Activated T-cell treated with anti-CD3 and anti-CD28 coated beads for 48 hours (primary cell): ENCODE results near the gene KCNH4.

ENCODE experiments used
- DNase-seq: peaks from one replicate; pipeline ENCODE4 v3.0.0-alpha.2; 2020; ENCODE audit warnings: low read depth

Gene KCNH4

GRCh38 chr17:42136654-42137051 lies 44.3 kb downstream of the KCNH4 start:
- no peak for DNase-seq

DNA sequence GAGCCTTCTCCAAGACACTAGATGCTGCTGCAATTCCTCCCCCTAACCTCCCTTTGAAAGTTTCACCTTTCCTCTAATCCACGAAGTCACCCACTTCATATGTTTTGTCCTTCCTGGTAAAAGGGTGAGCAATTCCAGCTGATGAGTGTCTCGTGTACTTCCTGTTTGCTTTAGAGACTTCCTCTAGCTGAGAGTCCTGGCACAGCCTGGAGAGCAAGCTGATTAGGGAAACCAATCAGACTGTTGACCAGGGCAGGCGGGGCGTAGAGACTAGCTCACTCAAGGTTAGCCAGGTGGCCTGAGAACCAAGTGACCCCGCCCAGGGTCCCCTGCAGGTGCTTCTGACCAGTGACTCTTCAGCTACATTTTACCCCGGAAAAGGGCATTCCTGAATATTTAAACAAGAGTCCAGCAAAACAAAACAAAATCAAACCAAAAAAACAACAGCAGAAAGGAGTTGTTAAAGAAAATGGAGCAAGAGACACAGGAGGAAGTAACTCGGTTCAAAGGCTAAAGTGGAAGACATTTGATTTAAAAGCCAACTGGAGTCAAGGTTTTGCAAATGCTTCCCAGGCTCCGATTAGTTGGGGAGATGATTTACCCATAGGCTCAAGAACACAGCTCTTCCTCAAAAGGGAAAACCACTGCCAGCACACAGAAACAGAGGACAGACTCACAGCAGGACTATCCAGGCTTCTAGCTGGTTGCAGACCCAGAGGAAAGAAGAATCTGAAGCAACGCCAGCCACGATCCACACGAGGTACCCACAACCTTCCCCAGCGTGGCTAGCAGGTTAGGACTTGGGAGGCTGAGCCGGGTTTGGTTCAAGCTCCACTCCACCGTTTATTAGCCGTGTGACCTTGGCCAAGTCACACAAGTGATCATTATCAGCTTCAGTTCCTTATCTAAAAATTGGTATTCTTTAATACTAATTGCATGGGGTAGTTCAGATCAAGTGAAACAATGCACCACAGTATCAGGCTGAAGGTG lies 45.0 kb downstream of the KCNH4 start:
- DNase-seq: no peak

GRCh38 chr17:42135151-42135550 lies 45.8 kb downstream of the KCNH4 start:
- DNase-seq: no peak

DNA sequence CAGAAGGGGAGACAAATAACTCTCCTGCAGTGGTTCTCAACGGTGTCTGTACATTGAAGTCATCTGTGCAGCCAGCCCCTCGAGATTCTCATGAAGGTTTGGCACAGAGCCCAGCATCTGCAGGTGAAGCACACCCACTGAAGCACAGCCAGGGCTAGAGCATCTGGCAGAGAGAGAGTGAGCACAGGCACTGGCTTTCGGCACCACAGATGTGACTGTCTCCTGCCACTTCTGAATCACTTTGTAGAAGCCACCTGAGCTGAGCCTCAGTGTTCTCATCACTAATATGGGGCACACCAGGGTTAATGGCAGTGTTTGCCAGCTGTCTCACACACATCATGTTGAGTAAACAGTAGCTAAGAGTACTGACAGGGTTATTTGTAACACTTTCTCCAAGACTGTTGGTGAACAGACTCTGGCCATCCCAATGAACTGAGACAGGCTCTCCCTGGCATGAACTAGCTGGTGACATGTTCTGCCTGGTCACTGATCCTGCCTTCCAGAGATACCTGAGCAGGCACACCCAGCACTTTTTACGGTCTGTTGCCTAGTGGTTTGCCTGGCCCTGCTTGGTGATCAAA lies 47.4 kb downstream of the KCNH4 start:
- DNase-seq: no peak

- DNase-seq: peak; percentile 34
Observed at GRCh38 chr17:42132941-42133340, 48.0 kb downstream of the KCNH4 start.

DNA sequence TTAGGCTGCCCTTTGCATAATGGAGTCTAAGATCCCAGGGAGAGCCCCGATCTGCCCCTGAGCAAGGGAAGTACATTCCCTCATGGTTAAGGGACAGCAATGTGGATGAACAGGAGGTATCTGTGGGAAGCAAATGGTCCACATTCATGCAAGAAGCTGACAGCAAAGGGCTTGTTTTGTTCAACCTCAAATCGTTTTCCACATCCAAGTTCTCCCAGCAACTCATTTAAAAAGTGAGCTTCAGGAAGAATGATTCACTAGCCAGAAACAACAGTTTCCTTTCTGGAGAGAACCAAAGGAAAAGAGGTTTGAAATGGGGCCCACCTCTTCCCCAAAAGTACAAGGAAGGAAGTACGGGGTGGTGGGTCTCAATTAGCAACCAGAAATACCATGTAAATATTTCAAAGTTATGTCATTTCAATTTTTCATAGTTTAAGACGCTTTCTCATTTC lies 48.9 kb downstream of the KCNH4 start:
- DNase-seq: no peak

- no peak for DNase-seq
Observed at GRCh38 chr17:42131232-42131631, 49.7 kb downstream of the KCNH4 start.

- DNase-seq: no peak
Observed at GRCh38 chr17:42130310-42130936, 50.5 kb downstream of the KCNH4 start.

GRCh38 chr17:42129109-42129837 lies 51.7 kb downstream of the KCNH4 start:
- no peak for DNase-seq

DNA sequence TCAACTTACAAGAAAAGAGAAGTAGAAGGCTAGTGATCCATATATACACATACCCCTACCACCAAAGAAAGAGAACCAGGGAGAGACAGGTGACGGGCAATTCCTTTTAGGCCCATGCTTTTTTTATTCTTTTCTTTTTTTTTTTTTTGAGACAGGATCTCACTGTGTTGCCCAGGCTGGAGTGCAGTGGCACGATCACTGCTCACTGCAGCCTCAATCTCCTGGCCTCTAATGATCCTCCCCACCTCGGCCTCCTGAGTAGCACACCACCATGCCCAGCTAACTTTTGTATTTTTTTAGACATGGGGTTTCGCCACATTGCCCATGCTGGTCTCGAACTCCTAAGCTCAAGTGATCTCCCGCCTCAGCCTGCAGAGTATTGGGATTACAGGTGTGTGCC lies 53.5 kb downstream of the KCNH4 start:
- no peak for DNase-seq

GRCh38 chr17:42126836-42127235 lies 54.1 kb downstream of the KCNH4 start:
- DNase-seq: no peak

DNA sequence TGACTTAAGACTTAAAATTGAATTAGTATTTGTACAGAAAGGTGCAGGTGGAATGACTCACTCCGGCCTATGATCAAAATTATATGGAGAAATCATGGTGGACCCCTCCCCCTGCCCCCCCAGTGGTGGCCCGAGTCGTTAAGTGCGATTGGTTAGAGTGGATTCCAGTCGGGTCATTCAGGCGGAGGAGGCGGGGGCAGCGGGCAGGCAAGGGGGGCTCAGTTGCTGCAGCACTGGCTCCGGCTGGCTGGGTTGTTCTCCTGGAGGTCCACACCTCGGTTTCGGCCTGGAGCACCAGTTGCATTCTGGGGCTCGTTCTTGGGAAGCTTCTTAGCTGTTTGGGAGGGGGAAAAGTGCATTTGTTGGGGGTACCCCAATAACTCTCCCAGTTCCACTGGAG lies 55.4 kb downstream of the KCNH4 start:
- DNase-seq: no peak

DNA sequence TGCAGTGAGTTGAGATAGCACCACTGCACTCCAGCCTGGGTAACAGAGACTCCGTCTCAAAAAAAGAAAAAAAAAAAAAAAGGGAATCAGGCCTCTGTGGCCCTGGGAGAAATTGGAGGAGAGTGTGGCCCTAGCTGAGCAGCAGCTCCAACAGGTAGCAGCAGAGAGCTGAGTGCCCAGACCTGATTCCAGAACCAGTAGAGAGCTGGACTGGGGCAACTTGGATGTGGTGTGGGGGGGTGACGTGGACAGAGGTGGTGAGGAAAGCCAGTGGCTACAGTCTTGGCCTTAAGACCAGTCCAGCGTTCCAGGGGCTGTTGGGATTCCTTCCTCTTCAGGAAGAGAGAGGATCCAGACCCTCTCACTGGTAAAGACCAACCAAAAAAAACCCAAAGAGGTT lies 56.7 kb downstream of the KCNH4 start:
- DNase-seq: no peak

DNA sequence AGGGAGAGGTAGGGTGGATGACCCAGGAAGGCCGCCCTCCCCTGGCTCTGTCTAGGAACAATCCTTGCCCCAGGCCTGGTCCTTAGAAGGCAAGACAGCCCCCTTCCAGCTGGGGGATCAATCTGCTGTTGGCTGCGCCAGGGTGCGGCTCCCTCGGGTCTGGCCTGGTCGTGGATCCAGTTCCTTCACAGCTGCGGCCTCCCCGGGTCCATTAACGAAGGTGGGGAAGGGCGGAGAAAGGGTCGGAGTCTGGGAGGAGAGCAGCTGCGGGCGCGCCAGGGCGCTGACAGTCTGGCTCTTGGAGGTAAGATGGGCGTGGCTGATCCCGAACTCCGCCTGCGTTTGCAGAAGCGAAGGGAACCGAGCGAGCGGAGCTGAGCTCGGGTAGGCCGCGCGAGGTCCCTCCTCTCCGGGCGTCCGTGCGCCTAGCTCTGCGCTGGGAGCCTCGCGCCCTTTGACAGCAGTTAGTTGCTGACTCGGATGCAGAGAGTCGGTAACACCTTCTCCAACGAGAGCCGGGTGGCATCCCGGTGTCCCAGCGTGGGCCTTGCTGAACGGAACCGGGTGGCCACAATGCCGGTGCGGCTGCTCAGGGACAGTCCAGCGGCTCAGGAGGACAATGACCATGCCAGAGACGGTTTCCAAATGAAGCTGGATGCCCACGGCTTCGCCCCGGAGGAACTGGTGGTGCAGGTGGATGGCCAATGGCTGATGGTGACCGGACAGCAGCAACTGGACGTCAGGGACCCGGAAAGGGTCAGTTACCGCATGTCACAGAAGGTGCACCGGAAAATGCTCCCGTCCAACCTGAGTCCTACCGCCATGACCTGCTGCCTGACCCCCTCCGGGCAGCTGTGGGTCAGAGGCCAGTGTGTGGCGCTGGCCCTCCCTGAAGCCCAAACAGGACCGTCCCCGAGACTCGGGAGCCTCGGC lies 58.3 kb downstream of the KCNH4 start, which contains the start of gene HSPB9:
Gene HSPB9 (plus strand): TSS at position 434 of the 933 bp plus-strand sequence. CDS start 47 bp downstream, at position 481.
- no peak for DNase-seq

- DNase-seq: peak; percentile 80
Observed at GRCh38 chr17:42120770-42121769, 59.9 kb downstream of the KCNH4 start, which contains the start of gene KAT2A. Gene KAT2A, minus strand, starts transcription at chr17:42121367. Its CDS starts 63 bp downstream, at chr17:42121304.

- no peak for DNase-seq
Observed at GRCh38 chr17:42120161-42120769, 60.7 kb downstream of the KCNH4 start.

GRCh38 chr17:42119301-42119700 lies 61.6 kb downstream of the KCNH4 start:
- DNase-seq: no peak

- peak; percentile 45 for DNase-seq
Observed at GRCh38 chr17:42118545-42118944, 62.4 kb downstream of the KCNH4 start.

DNA sequence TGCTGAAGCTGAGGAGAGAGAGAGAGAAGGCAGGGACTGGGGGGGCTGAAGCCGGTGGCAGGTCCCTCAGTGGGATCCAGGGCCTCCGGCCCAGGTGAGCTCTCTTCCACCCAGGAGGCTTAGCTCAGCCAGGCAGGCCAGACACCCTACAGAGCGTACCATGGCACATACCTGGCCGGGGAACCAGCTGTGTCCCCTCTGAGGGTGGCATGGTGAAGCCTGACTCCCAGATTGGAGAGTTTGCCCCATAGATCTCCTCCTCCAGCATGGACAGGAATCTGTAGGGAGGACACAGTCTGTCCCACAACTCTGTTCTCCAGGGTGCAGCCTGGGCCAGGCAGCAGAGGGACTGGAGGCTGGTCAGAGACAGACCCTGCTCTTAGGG lies 62.8 kb downstream of the KCNH4 start:
- DNase-seq: no peak
